ENCODE measurements around the gene NTSR1. TPM values are rescaled to one million over a fixed set of nuclear protein-coding genes. Genes with fewer than 3 reads are reported as not detected.

NTSR1 gene
- total and polyA plus RNA-seq, 8 donors: 0.03 to 3.5 (median 0.12) TPM

- no peak for TF ChIP-seq CTCF (IDR thresholded peaks at IDR 0.05)
- Histone ChIP-seq H3K4me1 (peaks cover 0 to 52% of the 10 kb centered on the region in 2 donors), H3K9me3 (no peaks in the 10 kb centered on the region), H3K27ac (no peak overlapping the region), H3K36me3 (no peaks in the 10 kb centered on the region), H3K27me3 (peaks cover 0 to 11% of the 10 kb centered on the region in 2 donors), H3K4me3 (no peak overlapping the region)
- DNase-seq: no peak
- intact Hi-C loops (cut with DNase I): loop anchor here in 1 of 2 donors (5.0 kb wide), 1 partner anchor 123 kb away; no protein-coding TSS in a partner anchor
- ATAC-seq: no peak
These were observed 81.4 kb downstream of the NTSR1 start for GRCh38 chr20:62790075-62790474.

GRCh38 chr20:62791301-62792181 lies 82.9 kb downstream of the NTSR1 start:
- H3K4me1 ChIP-seq: peaks cover 0 to 52% of the 10 kb centered on the region in 2 donors
- DNase-seq (peak in 3 of 4 donors; percentile 78 to 92 (median 78)), ATAC-seq (peak; percentile 29)
- no peaks in the 10 kb centered on the region for H3K27me3 ChIP-seq
- H3K27ac ChIP-seq: no peak overlapping the region
- no peaks in the 10 kb centered on the region for H3K9me3 ChIP-seq
- peak; percentile 76 to 94 for TF ChIP-seq CTCF (IDR thresholded peaks at IDR 0.05)
- intact Hi-C loops (cut with DNase I): loop anchor here in 1 of 2 donors (5.0 kb wide), 1 partner anchor 124 kb away; no protein-coding TSS in a partner anchor
- H3K4me3 ChIP-seq: no peak overlapping the region
- no peaks in the 10 kb centered on the region for H3K36me3 ChIP-seq

GRCh38 chr20:62792182-62792939 lies 83.7 kb downstream of the NTSR1 start:
- Histone ChIP-seq H3K27ac (no peak overlapping the region), H3K4me3 (no peak overlapping the region), H3K9me3 (no peaks in the 10 kb centered on the region), H3K36me3 (no peaks in the 10 kb centered on the region), H3K4me1 (peaks cover 4 to 49% of the 10 kb centered on the region in 2 donors), H3K27me3 (no peaks in the 10 kb centered on the region)
- ATAC-seq: no peak
- intact Hi-C loops (cut with DNase I): loop anchor here in 1 of 2 donors (5.0 kb wide), 1 partner anchor 125 kb away; no protein-coding TSS in a partner anchor
- no peak for TF ChIP-seq CTCF (IDR thresholded peaks at IDR 0.05)
- no peak for DNase-seq

- H3K36me3 ChIP-seq: peaks cover 0 to 3% of the 10 kb centered on the region in 2 donors
- H3K4me1 ChIP-seq: peaks cover 5 to 49% of the 10 kb centered on the region in 2 donors
- H3K27me3 ChIP-seq: no peaks in the 10 kb centered on the region
- ATAC-seq: no peak
- peak overlapping the region in 1 of 2 donors; percentile 59 for H3K4me3 ChIP-seq
- TF ChIP-seq CTCF (IDR thresholded peaks at IDR 0.05): no peak
- DNase-seq: no peak
- H3K27ac ChIP-seq: peak overlapping the region in 1 of 2 donors; percentile 96
- no peaks in the 10 kb centered on the region for H3K9me3 ChIP-seq
- intact Hi-C loops (cut with DNase I): loop anchor here in 1 of 2 donors (5.0 kb wide), 1 partner anchor 126 kb away; no protein-coding TSS in a partner anchor
These were observed 84.5 kb downstream of the NTSR1 start for GRCh38 chr20:62792940-62793756.
